ENCODE results near the gene PLXNB3. TPM values are rescaled to one million over a fixed set of nuclear protein-coding genes. Genes with fewer than 3 reads are reported as not detected.
A peak's percentile ranks its signal among the peaks of the same experiment; 100 is the strongest.

PLXNB3 gene
- total RNA-seq, 1 donor from 2014 or later: 36.1 TPM

DNA sequence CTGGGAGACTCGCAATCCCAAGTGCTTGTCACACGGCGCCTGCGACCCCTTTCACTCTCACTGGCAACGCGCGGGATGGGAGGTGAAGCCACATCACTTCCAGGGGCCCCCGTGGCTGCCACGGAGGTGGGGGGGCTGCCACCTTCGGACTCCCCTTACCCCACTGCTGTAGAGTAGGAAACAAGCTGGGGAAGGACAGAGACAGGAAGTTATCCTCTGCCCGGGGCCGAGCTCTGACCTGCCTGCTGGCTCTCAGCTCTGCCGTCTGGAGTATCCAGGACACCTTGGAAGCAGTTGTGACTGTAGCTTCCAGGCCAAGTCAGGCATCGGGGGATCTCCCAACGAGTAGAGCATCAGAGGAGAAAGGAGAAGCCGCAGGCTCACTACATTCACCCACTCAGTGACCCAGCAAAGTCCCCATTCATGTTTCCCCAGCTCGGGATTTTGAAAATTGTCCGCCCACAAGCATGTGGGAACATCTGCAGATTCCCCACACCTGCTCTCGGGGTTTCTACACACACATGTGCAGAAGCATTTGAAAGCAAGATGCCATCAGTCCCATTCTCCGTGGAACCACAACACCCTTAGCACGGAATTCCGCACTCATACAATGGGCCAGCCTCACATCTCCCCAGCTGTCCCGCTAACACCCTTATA lies 55.5 kb downstream of the PLXNB3 start:
- no peaks in the 10 kb centered on the region for H3K9me3 ChIP-seq
- peak overlapping the region; percentile 28 for H3K27ac ChIP-seq
- intact Hi-C loops (cut with DNase I): no loop called here
- H3K4me3 ChIP-seq: peak overlapping the region; percentile 36 to 54
- TF ChIP-seq, protein P1, sequence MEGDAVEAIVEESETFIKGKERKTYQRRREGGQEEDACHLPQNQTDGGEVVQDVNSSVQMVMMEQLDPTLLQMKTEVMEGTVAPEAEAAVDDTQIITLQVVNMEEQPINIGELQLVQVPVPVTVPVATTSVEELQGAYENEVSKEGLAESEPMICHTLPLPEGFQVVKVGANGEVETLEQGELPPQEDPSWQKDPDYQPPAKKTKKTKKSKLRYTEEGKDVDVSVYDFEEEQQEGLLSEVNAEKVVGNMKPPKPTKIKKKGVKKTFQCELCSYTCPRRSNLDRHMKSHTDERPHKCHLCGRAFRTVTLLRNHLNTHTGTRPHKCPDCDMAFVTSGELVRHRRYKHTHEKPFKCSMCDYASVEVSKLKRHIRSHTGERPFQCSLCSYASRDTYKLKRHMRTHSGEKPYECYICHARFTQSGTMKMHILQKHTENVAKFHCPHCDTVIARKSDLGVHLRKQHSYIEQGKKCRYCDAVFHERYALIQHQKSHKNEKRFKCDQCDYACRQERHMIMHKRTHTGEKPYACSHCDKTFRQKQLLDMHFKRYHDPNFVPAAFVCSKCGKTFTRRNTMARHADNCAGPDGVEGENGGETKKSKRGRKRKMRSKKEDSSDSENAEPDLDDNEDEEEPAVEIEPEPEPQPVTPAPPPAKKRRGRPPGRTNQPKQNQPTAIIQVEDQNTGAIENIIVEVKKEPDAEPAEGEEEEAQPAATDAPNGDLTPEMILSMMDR (IDR thresholded peaks at IDR 0.05): no peak
- TF ChIP-seq POLR2A (IDR thresholded peaks at IDR 0.05): no peak
- TF ChIP-seq POLR2AphosphoS5 (IDR thresholded peaks at IDR 0.05; ENCODE audit: insufficient read depth in 1 of 2, low read depth in 1 of 2): no peak
- H3K27me3 ChIP-seq: no peaks in the 10 kb centered on the region
- H3K36me3 ChIP-seq: no peaks in the 10 kb centered on the region
- DNase-seq (ENCODE audit: extremely low spot score in 2 of 2): no peak
- no peaks in the 10 kb centered on the region for H3K4me1 ChIP-seq

DNA sequence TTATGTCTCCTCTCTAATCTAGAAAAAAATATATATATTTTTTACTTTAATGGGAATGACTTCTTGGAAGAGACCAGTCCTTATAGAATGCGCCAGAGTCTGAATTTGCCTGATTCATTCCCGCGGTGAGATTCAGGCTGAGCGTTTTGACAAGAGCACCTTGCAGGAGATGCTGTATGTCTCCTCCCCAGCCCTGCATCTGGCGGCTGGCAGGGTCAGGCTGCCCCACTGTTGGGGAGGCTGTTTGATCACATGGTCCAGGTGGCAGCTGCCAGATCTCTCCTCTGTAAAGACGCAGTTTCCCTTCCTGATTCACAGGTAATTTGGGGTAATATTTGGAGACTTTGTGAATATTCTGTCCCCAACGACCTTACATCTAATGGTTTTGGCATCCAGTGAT lies 56.6 kb downstream of the PLXNB3 start:
- no peak for DNase-seq (ENCODE audit: extremely low spot score in 2 of 2)
- Histone ChIP-seq H3K27ac (no peak overlapping the region), H3K36me3 (no peaks in the 10 kb centered on the region), H3K27me3 (no peaks in the 10 kb centered on the region), H3K4me3 (no peak overlapping the region), H3K4me1 (no peaks in the 10 kb centered on the region), H3K9me3 (no peaks in the 10 kb centered on the region)
- intact Hi-C loops (cut with DNase I): no loop called here
- TF ChIP-seq, protein P1 (IDR thresholded peaks at IDR 0.05): no peak
- no peak for TF ChIP-seq POLR2A (IDR thresholded peaks at IDR 0.05)
- TF ChIP-seq POLR2AphosphoS5 (IDR thresholded peaks at IDR 0.05; ENCODE audit: insufficient read depth in 1 of 2, low read depth in 1 of 2): no peak

DNA sequence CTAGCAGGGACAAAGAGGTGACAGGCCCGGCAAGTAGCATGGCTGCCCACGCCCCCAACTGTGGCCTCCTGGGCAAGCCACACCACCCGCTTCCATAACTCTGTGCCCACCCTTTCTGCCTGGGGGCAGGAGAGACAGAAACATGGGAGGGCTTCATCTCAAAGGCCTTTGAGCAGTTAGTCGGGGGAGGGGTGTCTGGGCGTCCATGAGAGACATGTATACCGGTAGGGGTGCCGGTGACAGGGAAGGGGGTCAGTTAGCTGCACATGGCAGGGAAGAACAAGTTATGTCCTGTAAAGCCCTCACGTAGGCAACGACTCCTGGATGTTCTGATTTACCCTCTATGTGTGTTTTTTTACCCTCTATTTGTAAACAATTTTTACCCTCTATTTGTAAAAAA lies 57.0 kb downstream of the PLXNB3 start:
- DNase-seq (ENCODE audit: extremely low spot score in 2 of 2): no peak
- no peaks in the 10 kb centered on the region for H3K36me3 ChIP-seq
- no peaks in the 10 kb centered on the region for H3K9me3 ChIP-seq
- H3K27ac ChIP-seq: no peak overlapping the region
- H3K4me3 ChIP-seq: no peak overlapping the region
- no peaks in the 10 kb centered on the region for H3K27me3 ChIP-seq
- no peaks in the 10 kb centered on the region for H3K4me1 ChIP-seq
- intact Hi-C loops (cut with DNase I): no loop called here
- TF ChIP-seq POLR2AphosphoS5 (IDR thresholded peaks at IDR 0.05; ENCODE audit: insufficient read depth in 1 of 2, low read depth in 1 of 2): no peak
- TF ChIP-seq POLR2A (IDR thresholded peaks at IDR 0.05): no peak
- TF ChIP-seq, protein P1 (IDR thresholded peaks at IDR 0.05): no peak

DNA sequence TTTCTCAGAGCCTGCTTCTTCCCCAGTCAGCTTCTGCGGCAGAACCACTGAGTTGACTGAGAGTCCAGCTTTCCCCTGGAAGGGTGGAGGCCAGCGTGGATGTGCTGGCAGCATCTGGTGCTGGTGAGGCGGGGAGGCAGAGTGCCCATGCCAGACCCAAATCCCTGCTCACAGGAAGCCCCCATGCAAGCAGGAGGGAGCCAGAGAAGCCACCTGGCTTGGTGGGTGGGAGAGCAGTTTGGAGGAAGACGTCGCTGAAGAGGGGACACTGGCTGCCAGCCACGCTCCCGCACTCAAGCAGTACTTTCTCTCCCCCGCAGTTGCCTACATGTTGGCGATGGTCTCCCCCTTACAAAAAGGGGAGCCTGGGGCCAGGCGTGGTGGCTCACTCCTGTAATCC lies 60.3 kb downstream of the PLXNB3 start:
- H3K36me3 ChIP-seq: no peaks in the 10 kb centered on the region
- no peaks in the 10 kb centered on the region for H3K9me3 ChIP-seq
- H3K4me3 ChIP-seq: no peak overlapping the region
- no peak overlapping the region for H3K27ac ChIP-seq
- H3K27me3 ChIP-seq: no peaks in the 10 kb centered on the region
- TF ChIP-seq POLR2AphosphoS5 (IDR thresholded peaks at IDR 0.05; ENCODE audit: insufficient read depth in 1 of 2, low read depth in 1 of 2) (no peak), POLR2A (IDR thresholded peaks at IDR 0.05) (no peak)
- TF ChIP-seq, protein P1 (IDR thresholded peaks at IDR 0.05): no peak
- peak in 1 of 2 donors; percentile 79 for DNase-seq (ENCODE audit: extremely low spot score in 2 of 2)
- intact Hi-C loops (cut with DNase I): no loop called here
- H3K4me1 ChIP-seq: peaks cover 5% of the 10 kb centered on the region

DNA sequence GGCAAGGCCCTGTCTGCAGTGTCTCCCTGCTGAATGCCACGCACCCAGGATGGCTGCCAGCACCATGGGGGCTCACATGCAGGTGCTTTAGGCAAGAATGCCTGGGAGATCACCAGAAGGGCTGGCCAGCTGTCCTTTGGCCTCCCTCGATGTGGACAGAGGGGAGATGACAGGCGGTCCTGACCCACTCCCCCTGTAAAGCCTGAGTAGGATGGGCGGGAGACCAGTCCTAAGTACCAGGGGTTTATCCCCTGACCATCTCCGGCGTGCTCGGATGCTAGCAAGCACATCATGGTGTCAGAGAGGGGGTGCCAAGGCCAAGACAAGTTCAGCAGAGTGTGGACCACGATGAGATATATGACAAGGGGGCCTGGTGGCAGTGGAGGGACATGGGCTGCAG lies 61.0 kb downstream of the PLXNB3 start:
- Histone ChIP-seq H3K27me3 (no peaks in the 10 kb centered on the region), H3K4me1 (peaks cover 12% of the 10 kb centered on the region), H3K4me3 (no peak overlapping the region), H3K27ac (no peak overlapping the region), H3K9me3 (no peaks in the 10 kb centered on the region), H3K36me3 (no peaks in the 10 kb centered on the region)
- TF ChIP-seq POLR2A (IDR thresholded peaks at IDR 0.05): no peak
- TF ChIP-seq, protein P1 (IDR thresholded peaks at IDR 0.05): no peak
- no peak for TF ChIP-seq POLR2AphosphoS5 (IDR thresholded peaks at IDR 0.05; ENCODE audit: insufficient read depth in 1 of 2, low read depth in 1 of 2)
- peak in 1 of 2 donors; percentile 69 for DNase-seq (ENCODE audit: extremely low spot score in 2 of 2)
- intact Hi-C loops (cut with DNase I): no loop called here

Data from vagina (tissue), 2 donors.